Pons (tissue), 1 donor: Measurements from ENCODE around the gene KLF14.
"Not testable (repeated sequence)": the region's sequence is repeated elsewhere in the genome, so short reads cannot be mapped to it uniquely, and the experiment has no call there.

ENCODE experiments used
- DNase-seq: peaks from one replicate; pipeline ENCODE4 v3.0.0-alpha.2; 2016; ENCODE audit warnings: low spot score

The KLF14 gene

DNA sequence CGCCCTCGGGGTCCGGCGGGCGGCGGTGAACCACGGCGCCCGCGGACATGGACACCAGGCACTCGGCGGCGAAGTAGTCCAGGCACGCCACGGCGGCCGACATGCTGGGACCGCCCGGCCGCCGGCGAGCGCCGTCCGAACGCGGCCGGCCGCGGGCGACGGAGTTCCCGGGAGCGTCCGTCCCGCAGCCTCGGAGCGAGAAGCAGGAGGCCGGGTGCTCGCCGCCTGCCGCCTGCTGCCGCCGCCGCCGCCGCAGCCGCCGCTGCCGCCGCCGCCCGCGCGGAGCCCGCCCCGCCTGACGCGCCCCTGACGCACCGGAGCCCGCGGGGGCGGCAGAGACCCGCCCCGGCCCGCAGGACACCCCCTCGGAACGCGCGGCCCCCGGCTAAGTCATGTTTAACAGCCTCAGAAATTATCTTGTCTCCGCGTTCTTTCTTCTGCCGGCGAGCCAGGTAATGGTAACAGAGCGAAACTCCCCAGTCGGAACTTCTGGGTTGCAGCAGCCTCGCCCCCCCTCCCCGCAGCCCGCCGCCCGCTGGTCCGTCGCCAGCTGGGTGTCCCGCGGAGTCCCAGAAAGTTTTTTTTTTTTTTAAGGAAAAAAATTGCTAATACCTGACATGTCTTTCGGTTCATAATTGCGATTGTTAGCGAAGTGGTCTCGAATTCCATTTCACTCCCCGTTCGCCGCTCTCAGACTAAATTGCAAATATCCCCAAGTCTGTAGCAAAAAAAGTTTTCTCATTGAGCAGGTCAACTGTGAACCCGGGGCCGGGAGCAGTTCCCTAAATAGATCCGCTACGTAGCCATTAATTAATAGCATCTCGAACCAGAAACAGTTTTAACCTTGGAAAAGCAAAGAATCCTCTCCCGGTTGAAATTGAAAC is at the start of gene KLF14:
KLF14 (minus strand) TSS at position 277 of the 884 bp plus-strand sequence; CDS start at position 103, 174 bp downstream.
- no peak for DNase-seq

DNA sequence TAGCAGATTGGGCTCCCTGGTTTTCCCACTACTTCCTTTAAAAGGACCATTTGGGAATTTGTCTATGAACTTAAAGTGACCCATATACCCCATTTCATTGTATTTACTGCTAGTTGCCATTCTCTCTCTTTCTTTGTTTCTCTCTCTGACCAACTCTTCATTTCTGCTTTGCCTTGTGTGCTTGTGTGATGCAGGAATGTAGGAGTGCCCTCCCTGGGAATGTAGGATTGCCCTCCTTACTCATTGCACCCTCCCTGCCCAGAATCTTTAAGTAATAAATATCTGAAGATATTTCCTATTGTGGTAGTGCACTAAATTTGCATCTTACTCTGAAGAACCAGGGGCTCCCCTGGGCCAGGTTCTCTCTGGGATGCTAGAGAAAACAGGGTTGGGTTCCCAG is 47.3 kb upstream of the KLF14 start:
- DNase-seq = no peak

DNA sequence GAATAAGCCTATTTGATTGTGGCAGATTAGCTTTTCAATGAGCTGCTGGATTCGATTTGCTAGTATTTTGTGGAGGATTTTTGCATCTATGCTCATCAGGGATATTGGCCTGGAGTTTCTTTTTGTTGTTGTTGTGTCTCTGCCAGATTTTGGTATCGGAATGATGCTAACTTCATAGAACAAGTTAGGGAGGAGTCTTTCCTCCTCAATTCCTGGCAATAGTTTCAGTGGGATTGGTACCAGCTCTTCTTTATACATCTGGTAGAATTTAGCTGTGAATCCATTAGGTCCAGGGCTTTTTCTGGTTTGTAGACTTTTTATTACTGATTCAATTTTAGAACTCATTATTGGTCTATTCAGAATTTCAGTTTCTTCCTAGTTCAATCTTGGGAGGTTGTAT is 43.4 kb upstream of the KLF14 start:
- no peak for DNase-seq

DNA sequence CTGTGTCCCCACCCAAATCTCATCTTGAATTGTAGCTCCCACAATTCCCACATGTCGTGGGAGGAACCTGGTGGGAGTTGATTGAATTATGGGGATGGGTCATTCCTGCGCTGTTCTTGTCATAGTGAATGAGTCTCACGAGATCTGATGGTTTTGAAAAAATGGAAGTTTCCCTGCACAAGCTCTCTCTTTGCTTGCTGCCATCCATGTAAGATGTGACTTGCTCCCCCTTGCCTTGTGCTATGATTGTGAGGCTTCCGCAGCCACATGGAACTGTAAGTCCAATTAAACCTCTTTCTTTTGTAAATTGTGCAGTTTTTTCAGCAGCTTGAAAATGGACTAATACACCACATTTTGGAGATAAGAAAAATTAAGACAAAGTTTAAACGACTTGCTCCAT is 38.4 kb upstream of the KLF14 start:
- DNase-seq = not testable (repeated sequence)

DNA sequence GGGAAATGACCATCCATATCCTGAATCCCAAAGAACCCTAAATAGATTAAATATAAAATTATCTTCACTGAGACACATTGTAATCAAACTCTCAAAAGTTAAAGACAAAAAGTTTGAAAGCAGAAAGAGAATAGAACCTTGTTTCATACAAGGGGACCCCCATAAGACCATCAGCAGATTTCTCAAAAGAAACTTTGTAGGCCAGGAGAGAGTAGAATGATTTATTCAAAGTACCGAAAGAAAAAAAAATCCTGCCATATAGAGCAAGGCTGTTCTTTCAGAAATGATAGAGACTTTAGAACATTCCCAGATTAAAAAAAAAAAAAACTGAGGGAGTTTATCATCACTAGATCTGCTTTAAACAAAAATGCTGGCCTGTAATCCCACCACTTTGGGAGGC is 34.8 kb upstream of the KLF14 start:
- DNase-seq = no peak

DNA sequence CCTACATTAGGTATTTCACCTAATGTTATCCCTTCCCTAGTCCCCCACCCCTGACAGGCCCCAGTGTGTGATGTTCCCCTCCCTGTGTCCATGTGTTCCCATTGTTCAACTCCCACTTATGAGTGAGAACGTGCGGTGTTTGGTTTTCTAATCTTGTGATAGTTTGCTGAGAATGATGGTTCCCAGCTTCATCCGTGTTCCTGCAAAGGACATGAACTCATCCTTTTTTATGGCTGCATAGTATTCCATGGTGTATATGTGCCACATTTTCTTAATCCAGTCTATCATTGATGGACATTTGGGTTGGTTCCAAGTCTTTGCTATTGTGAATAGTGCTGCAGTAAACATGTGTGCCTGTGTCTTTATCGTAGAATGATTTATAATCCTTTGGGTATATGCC is 30.6 kb upstream of the KLF14 start:
- not testable (repeated sequence) for DNase-seq

DNA sequence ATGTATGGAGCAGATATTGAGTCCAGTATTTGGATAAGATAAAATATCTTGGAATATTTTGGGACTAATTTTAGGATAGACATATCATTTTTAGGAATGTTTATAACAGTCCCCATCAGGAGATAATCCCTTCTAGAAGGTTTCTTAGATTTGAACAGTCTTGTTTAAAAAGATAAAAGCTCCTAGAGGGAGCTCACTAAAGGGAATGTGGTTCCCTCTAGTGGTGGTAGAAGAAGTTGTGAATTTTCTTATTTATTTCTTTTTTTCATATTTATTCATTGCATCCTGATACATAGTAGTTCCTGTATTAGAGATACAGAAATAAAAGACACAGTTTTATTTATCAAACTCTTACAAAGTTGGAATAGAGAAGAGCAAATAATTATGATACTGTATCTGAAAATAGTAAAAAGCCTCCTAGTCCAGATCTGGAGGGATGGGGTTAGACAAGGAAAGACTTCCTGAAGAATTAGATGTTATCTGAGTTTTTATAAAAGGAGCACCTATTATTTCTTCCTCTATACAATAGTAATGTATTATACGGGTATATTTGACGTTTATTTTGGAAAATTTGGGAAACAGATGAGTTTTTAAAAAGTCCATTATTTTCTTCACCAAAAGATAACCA is 24.5 kb upstream of the KLF14 start:
- DNase-seq = peak; percentile 41

DNA sequence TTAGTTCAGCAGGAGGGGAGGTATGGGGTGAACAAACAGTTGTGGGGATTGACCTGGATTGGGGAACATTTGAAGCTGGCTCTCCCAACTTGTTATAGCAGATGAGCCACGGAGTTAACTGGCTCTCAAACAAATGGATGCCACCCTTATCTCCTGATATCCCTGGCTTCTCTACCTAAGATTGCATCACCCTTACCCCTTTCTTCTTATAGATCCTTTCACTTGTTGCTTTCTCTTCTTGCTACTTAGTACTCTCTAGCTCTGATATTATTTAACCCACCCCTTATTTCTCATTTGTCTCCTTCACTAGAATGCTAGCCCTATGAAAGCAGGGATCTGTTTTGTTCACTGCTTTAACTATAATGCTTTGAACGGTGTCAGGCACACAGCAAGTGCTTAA is 22.3 kb upstream of the KLF14 start:
- DNase-seq = no peak

DNA sequence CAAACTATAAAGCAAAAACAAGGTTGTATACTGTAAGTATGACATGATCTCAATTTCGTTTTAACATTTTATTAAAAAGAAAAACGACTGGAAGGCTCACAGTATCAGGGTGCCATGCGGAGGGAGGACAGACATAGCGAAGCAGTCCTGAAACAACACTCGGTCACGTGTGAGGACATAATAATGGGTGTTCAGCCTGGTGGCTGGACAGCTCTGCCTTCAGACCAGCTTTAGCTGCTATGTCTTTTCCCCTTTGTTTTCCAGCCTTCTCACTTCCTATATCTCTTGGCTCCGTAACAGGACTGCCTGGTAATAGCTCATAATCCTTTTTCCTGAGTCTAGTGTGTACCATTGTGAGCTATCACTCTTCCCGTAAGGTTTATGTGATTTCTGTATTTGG is 18.4 kb upstream of the KLF14 start:
- DNase-seq = no peak

DNA sequence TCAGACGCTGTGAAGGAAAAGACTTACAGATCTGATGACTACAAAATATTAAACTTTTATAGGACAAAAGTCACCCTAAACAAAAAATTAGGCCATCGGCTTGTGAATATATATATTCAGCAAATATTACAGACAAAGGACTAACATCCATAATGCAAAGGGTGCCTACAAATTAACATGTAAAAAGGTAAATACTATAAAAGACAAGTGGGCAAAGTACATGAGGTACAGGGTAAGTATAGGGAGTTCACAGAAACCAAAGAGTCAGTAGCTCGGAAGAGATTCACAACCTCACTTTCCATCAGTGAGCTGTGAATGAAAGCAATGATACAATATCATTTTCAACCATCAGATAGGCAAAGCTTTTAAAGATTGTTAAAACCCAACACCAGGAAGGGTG is 16.7 kb upstream of the KLF14 start:
- DNase-seq = no peak

DNA sequence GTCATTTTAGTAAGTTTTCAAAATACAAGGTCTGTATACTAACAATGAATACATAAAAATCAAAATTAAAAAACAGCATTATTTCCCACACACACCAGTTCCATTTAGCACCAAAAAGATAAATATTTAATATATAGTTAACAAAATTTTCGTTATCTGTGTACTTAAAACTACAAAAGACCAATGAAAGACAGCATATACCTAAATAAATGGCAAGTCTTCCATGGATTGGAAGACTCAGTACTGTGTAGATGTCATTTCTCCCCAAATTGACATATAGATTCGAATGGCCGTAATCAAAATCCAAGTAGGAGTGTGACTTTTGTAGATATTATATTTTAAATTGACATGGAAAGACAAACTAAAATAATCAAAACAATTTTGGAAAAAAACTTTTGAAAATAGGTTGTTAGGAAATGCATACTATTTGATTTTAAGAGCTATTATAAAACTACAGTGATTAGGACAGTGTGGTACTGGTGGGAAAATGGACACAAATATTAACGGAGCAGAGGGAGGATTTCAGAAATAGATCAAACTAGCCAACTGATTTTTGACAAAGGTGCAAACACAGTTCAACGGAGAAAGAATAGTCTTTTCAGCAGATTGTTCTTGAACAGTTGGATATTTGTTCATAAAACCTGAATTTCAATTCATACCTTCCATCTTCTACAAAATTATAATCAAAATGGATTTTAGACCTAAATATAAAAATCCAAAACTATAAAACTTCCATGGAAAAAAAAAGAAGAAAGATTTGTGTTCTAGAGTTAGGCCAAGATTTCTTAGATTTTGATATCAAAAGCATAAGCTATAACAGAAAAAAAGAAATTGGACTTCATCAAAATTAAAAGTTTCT is 14.8 kb upstream of the KLF14 start:
- DNase-seq = no peak

DNA sequence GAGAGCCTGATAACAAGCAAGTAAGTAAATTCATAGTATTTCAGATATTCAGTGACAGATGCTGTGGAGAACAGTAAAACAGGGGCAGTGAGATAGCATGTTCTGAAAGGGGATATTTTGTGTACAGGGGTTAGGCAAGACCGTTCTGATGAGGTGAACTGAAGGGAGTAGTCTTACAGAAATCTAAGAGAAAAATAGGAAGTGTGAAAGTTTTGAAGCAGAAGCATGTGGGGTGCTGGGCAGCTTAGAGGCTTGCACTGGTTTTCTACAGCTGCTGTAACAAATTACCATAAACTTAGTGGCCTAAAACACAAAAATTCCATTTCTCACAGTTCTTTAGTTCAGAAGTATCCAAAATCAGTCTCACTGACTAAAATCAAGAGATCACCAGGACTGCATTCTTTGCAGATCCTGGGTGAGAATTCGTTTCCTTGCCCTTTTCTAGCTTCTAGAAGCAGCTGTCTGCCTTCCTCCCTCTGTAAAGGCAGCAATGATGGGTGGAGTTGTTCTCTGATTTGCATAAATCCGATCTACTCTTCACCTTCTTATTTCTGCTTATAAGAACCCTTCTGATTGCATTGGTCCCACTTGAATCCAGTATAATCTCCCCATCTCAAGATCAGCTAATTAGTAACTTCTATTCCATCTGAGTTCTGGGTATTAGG is 7.5 kb upstream of the KLF14 start:
- no peak for DNase-seq

DNA sequence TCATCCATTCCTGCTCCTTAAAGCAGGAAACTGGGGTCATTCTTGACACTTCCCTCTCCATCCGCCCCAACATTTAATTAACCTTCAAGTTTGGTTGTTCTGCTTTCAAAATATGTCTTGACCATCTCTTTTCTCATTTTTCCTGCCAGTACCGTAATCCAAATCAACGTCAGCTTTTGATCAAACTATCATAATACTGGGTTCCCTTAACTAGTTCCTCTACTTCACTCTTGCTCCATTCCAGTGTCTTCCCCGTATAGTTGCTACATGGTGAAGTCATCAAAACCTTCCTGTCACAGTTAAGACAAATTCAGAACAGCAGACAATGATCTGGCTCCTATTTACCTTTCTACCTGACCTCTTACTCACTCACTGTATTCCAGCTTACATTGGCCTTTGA is 6.6 kb upstream of the KLF14 start:
- no peak for DNase-seq

DNA sequence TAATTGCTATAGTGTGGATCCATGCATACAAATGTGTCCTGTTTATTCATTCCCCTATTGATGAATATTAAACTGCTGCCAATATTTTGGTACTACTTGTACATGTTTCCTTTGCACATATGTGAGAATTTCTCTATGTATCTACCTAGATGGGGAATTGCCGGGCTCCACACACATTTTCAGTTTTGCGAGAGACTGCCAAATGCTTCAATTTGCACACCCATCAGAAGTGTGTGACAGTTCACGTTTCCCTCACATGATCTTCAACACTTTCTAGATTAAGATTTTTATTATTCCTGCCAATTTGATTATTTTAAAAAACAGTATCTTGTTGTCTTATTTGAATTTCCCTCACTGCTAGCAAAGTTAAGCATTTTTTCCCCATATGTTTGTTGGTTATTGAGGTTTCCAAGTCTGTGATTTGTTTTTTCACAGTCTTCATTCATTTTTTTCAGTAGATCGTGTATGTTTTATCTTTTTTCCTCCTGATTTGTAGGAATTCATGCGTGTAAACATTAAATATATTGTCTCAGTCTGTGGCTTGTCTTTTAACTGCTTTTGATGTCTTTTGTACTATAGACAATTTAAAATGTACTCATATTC is 2.4 kb upstream of the KLF14 start:
- DNase-seq = no peak

DNA sequence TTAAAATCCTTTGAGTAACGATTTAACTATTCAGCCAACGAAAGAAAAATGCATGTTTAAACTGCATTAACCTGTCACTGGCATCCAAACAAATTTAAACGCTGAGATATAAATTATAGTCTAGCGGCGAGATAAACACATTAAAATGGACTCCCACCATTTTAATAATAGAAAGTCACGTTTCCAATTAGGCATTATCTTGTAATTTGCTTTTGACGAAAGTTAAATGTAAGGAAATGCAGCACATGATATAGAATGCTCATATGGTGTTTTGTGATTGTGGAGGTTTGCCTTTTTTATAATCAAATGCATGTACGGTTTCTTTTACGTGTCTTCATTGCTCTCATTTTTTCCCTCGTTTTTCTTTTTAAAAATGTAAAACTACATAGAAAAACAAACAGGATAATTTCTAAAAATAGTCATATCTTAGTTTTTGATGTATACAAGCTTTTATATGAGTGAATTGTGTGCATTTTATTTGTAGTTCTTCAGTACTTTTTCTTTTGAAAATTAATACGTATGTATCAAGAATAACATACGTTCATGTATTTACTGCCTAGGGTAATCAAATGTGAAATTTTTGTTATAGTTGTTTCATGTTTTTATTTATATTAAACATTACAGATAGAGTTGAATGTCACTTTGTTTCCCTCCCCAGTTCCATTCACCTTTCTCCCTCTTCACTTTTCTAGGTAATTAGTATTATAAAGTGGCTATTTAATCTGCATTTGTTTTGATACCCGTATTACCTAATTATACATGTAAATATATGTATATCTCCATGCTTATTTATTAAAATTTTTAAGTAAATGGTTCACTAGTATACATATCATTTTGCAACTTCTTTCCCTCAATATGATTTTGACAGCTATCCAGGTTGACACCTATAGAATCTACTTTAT is 1.1 kb upstream of the KLF14 start:
- DNase-seq = no peak

DNA sequence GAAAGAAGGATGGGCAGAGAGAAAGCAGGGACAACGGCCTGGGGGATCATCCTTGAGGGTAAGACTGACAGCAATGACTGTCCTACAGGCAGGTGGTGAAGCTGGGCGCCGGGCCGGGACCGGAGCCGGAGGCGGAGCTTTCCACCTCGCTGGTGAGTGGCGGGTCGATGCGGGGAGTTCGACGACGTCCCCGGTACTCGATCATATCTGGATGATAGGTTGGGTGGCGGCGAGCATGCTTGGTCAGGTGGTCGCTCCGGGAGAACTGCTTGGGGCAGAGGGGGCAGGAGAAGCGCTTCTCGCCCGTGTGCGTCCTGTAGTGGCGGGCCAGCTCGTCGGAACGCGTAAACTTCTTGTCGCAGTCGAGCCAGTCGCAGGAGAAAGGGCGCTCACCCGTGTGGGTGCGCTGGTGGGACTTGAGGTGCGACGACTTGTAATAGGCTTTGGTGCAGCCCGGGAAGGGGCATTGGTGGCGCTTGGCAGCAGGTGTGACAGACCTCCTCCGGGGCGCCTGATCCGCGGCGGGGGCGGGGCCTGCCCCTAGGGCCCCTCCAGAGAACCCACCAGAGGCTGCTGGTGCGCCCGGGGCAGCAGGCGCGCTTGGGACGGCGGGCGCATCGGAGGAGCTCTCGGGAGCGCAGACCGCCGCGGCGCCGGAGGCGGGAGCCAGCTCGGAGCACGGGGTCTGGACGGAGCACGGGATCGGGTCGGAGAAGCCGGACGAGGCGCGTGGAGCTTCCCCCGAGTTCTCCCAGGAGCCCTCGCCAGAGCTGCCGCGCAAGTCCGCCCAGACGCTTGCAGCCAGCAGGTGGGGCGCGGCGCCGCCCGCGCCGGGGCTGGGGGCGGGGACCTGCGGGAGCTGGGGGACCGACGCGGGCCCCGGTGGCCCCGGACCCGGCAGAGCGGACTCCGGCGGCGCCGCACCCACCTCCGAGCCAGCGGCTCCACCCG is 752 bp downstream of the KLF14 start:
- DNase-seq = no peak

DNA sequence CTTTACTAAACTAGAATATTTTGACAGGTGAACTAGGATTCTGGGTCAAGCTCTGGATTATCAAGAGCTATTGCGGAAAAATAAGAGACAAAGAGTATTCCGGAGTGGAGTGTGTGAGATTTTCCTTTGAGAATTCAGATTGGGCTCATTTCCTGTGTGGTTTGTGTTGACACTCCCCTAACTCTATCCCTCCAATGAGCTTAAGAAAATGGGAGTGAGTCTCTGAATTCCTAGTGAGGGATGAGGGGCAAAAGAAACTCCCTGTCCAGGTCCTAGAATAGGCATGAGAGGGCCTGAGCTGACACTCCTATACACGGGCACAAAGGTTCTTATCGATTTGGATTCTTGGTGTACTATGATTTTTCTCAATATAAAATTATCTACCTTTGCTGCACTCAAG is 10.2 kb downstream of the KLF14 start:
- DNase-seq = no peak

DNA sequence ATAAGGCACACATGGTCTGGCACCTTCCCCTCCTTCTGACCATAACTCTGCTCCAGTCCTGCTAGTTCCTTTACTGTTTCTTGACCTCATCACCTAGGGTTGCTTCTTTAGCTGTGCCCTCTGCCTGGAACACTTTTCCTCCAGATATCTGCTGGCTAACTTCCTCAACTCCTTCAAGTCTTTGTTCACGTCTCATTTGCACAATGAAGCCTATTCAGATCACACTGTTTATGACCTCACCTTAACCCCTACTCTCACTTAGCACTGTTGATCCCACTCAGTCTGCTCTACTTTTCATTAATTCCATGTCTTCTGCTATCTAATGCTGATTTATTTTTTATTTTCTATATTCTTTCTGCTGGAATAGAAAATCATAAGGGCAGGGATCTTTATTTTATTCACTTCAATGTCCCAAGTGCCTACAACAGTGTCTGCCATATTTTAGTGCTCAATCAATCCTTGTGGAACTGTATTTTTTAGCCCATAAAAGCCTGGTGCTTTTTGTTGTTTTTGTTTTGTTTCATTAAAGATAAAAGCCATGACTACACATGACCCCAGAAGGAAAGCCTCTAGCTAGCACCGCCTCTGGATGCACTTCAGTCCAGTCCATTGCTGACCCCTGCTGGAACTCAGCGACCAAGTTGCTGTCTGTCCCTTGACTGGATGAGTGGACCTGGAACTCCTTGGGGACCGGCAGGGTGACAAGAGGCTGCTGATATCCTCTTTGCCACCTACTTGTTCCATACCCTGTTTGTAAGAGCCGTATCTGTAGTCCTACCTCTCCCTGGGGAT is 12.3 kb downstream of the KLF14 start:
- DNase-seq = peak; percentile 83

DNA sequence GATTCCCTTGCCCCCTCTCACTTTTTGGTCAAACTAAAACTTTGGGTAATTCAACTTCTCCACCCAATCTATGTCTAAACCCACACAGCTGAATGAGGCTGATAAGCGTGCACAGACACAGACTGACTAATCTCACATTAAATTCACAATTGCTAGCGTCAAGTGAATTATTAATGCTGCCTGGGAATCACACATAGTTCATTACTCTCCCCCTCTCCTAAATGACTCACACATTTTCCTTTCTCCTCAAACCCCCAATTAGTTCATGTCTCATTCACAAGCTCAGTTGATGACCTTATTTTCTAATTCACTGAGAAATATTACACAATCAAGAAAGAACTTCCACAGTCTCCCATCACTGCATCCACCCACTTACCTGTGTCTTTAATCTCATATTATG is 14.5 kb downstream of the KLF14 start:
- DNase-seq = no peak
